ENCODE data around the gene FSIP1. TPM values are rescaled to one million over a fixed set of nuclear protein-coding genes. Genes with fewer than 3 reads are reported as not detected.

Gene FSIP1
- polyA plus RNA-seq, 3 donors = 1.4 to 2.6 (median 2.0) TPM

DNA sequence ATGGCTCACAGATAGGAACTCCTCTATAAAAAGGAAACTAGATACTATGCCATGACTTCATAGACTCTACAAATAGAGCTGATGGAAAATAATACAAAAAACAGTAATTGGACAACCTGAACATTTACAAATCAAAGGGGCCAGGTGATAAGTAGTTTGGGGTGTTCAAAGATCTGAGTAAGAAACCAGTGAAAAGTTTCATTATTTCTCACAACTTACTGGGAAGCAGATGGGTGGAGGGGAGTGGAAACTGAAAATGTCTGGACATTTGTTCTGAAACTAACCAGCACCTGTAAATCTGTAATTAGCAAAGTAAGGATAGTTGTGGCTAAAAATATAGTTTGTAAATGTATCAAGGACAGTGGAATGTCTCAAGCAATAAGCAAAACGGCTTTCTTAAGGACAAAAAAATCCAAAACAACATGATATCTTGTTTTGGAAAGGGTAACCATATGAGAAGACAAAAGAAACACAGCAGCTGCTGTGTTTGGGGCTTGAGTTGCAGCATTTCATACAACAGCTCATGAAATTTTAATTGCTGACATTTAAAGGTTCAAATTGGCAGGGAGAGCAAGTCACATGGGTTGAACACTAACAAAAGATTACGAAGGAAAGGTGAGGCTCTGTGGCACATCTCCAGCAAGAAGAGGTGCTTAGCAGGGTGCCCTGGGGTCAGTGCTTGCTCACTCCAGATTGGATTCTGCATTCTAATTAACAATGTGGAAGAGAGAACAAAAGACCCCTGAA is 228.5 kb downstream of the FSIP1 start:
- DNase-seq (ENCODE audit: extremely low read depth in 1 of 11, low read depth in 9 of 11, low spot score in 4 of 11) = no peak

DNA sequence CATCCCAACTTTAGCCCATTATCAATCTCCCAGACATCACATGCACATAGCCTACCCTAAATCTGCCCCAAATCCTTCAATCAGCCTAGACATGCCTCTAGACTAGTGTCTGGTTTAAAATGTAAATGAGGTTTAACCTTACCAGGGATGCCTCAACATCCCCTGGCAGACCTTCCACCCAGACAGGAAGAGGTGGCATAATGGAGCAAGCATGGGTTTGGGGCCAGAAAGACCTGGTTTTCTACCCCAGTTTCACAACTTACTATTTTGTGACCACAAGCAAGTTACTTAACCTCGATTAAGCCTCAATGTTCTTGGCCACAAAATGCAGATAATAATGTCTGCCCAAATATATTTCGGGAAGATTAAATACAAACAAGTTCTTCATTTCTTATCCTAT is 230.1 kb downstream of the FSIP1 start:
- no peak for DNase-seq (ENCODE audit: extremely low read depth in 1 of 11, low read depth in 9 of 11, low spot score in 4 of 11)

DNA sequence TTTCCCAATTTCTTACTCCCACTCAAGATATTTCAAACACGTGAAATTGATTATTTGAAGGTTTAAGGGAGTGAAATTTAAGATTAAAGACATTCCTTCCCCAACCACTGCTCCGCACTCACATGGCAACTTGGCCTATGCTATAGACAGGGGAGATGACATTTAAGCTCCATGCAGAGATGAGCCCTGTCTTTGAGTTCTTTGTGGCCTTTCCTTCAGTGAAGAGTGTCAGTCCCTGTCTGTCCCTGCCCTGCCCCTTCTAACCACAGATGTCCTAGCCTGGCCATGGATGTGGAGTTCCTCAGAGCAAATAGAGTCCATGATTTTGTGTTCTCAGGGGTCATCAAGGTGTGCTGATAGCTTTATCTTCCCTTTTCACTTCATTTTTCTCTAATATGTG is 231.2 kb downstream of the FSIP1 start:
- no peak for DNase-seq (ENCODE audit: extremely low read depth in 1 of 11, low read depth in 9 of 11, low spot score in 4 of 11)

Other genes starting within 250 kb of the FSIP1 start
- gene THBS1, start 201.8 kb downstream of the FSIP1 start, polyA plus RNA-seq (ENCODE audit: insufficient read length in 3 of 3) = 100 to 1,000 TPM; 153 to 217 (median 188) TPM
- 10 to 100 TPM; 15.0 to 17.1 (median 15.2) TPM for gene GPR176, start 137.4 kb upstream of the FSIP1 start, polyA plus RNA-seq (ENCODE audit: insufficient read length in 3 of 3)
- 10 to 100 TPM; 50.5 to 52.2 (median 50.5) TPM for gene EIF2AK4, start 151.3 kb upstream of the FSIP1 start, polyA plus RNA-seq (ENCODE audit: insufficient read length in 3 of 3)

All from renal cortex interstitium (tissue), 11 donors.